WERI-Rb-1 (cell line): Measurements from ENCODE around the gene TRANK1.
"Not testable (repeated sequence)": the region's sequence is repeated elsewhere in the genome, so short reads cannot be mapped to it uniquely, and the experiment has no call there.

Experiments used
- DNase-seq: peaks from one replicate; pipeline ENCODE4 v3.0.0-alpha.2; 2020
- H3K27ac ChIP-seq: fragments of 250-450 bp; sonication (Bioruptor Pico); 2 replicates; pipeline ENCODE4 v1.5.1; 2020; ENCODE audit warnings: mild to moderate bottlenecking, moderate library complexity
- H3K27me3 ChIP-seq: fragments of 250-450 bp; sonication (Bioruptor Pico); 2 replicates; pipeline ENCODE4 v1.5.1; 2021; ENCODE audit warnings: mild to moderate bottlenecking, low read depth, moderate library complexity; ENCODE audit not compliant: insufficient read depth, severe bottlenecking
- H3K36me3 ChIP-seq: fragments of 250-450 bp; sonication (Bioruptor Pico); 2 replicates; pipeline ENCODE4 v1.5.1; 2020; ENCODE audit warnings: mild to moderate bottlenecking, moderate library complexity
- H3K4me3 ChIP-seq: 2 replicates; pipeline ENCODE4 v1.5.1; 2011; ENCODE audit warnings: low read depth, mild to moderate bottlenecking, control low read depth, low read length
- H3K9me3 ChIP-seq: fragments of 250-450 bp; sonication (Bioruptor Pico); 2 replicates; pipeline ENCODE4 v1.5.1; 2021; ENCODE audit warnings: mild to moderate bottlenecking, moderate library complexity; ENCODE audit not compliant: severe bottlenecking
- TF ChIP-seq, protein P1 (sequence below): IDR thresholded peaks from 2 replicates; pipeline ENCODE4 v1.5.1; 2011; ENCODE audit warnings: low read depth, mild to moderate bottlenecking, control low read depth, inconsistent platforms, low read length

The TRANK1 gene

DNA sequence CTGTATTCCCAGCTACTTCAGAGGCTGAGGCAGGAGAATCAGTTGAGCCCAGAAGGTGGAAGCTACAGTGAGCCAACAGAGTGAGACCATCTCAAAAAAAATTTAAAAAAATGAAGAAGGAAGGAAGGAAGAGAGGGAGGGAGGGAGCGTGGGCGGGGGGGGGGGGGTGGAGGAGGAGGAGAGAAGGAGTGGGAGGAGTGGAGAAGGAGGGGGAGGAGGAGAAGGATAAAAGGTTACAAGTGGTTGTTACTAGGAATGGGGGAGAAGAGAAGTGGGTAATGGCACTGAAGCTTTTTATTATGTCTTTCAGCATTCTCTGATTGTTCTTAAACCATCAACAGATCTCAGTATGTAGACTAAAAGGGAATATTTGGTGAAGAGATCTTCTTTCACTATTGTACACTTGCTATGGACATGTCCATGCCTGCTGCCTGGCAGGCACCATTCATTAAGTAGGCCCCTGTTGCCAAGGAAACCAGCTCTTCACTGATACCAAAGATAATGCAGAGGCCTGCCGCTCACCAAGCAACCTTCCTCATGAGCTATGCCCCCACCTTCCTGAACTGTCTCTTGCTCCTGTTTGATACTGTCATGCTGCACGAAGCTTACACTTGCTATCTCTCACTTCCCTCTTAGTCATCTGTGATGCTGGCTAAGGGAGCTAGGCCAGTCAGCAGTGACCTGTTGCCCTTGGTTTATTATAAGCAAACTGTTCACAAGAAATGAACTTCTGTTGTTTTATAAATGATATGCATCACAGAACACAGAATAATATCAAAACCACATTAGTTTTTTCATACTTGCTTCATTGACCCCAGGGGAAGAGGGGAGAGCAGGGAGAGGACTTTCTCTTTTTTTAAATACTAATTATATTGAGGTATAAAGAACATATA, 24.9 kb upstream of the TRANK1 start:
- no peak overlapping the region for H3K4me3 ChIP-seq
- TF ChIP-seq, protein P1, sequence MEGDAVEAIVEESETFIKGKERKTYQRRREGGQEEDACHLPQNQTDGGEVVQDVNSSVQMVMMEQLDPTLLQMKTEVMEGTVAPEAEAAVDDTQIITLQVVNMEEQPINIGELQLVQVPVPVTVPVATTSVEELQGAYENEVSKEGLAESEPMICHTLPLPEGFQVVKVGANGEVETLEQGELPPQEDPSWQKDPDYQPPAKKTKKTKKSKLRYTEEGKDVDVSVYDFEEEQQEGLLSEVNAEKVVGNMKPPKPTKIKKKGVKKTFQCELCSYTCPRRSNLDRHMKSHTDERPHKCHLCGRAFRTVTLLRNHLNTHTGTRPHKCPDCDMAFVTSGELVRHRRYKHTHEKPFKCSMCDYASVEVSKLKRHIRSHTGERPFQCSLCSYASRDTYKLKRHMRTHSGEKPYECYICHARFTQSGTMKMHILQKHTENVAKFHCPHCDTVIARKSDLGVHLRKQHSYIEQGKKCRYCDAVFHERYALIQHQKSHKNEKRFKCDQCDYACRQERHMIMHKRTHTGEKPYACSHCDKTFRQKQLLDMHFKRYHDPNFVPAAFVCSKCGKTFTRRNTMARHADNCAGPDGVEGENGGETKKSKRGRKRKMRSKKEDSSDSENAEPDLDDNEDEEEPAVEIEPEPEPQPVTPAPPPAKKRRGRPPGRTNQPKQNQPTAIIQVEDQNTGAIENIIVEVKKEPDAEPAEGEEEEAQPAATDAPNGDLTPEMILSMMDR = no peak
- no peaks in the 10 kb centered on the region for H3K9me3 ChIP-seq
- no peaks in the 10 kb centered on the region for H3K36me3 ChIP-seq
- H3K27me3 ChIP-seq = no peaks in the 10 kb centered on the region
- H3K27ac ChIP-seq = no peak overlapping the region; the same call in 1 of the 2 replicates
- DNase-seq = peak; percentile 42

DNA sequence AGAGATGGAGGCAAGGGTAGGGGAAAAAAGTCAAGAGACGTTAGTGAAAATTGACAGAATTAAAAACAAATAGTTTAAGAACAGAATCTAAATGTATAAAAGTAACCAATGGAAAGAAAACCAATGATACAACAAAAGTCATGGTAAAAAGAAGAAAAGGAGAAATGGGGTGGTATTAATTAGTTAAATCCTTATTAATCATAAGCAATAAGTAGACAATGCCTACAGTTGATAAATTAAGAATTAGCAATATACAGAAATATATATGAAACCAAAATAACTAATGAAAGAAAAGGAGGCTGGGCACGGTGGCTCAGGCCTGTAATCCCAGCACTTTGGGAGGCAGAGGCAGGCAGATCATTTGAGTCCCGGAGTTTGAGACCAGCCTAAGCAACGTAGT, 24.2 kb upstream of the TRANK1 start:
- TF ChIP-seq, protein P1 = no peak
- no peaks in the 10 kb centered on the region for H3K36me3 ChIP-seq
- no peaks in the 10 kb centered on the region for H3K9me3 ChIP-seq
- no peak for DNase-seq
- H3K27ac ChIP-seq = no peak overlapping the region
- no peaks in the 10 kb centered on the region for H3K27me3 ChIP-seq
- no peak overlapping the region for H3K4me3 ChIP-seq

DNA sequence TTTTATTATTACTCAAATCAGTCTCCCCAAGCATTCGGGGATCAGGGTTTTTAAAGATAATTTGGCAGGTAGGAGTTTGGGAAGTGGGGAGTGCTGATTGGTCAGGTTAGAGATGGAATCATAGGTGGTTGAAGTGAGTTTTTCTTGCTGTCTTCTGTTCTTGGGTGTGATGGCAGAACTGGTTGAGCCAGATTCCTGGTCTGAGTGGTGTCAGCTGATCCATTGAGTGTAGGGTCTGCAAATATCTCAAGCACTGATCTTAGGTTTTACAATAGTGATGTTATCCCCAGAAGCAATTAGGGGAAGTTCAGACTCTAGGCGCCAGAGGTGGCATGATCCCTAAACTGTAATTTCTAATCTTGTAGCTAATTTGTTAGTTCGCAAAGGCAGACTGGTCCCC, 20.6 kb upstream of the TRANK1 start:
- DNase-seq = no peak
- H3K9me3 ChIP-seq = no peaks in the 10 kb centered on the region
- no peaks in the 10 kb centered on the region for H3K27me3 ChIP-seq
- no peak overlapping the region for H3K27ac ChIP-seq
- TF ChIP-seq, protein P1 = no peak
- no peak overlapping the region for H3K4me3 ChIP-seq
- H3K36me3 ChIP-seq = no peaks in the 10 kb centered on the region

DNA sequence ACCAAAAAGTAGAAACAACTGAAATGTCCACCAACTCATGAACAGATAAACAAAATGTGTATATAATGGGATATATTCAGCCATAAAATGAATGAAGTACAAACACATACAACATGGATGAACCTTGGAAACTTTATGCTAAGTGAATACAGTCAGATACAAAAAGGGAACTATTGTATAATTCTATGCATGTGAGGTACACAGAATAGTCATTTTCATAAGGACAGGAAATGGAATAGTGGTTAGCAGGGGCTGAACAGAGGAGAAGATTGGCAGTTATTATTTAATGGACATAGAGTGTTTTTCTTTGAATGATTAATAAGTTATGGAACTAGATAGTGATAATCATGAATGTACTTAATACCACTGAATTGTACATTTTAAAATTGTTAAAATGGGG, 20.0 kb upstream of the TRANK1 start:
- Histone ChIP-seq H3K36me3 (no peaks in the 10 kb centered on the region), H3K9me3 (no peaks in the 10 kb centered on the region), H3K4me3 (no peak overlapping the region), H3K27ac (no peak overlapping the region), H3K27me3 (no peaks in the 10 kb centered on the region)
- TF ChIP-seq, protein P1 = no peak
- DNase-seq = no peak

DNA sequence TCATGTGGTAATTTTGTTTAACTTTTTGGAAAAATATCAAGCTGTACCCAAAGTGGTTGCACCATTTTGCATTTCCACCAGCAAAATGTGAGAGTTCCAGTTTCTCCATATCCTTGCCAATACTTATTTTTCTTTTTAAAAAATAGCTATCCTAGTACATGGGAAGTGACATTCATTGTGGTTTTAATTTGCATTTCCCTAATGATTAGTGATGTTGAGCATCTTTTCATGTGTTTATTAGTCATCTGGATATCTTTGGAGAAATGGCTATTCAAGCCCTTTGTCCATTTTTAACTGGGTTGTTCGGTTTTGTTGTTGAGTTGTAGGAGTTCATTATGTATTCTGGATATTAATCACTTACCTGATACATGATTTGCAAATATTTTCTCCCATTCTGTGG, 19.5 kb upstream of the TRANK1 start:
- DNase-seq = no peak
- Histone ChIP-seq H3K9me3 (no peaks in the 10 kb centered on the region), H3K4me3 (no peak overlapping the region), H3K36me3 (no peaks in the 10 kb centered on the region), H3K27ac (no peak overlapping the region), H3K27me3 (no peaks in the 10 kb centered on the region)
- TF ChIP-seq, protein P1 = no peak

DNA sequence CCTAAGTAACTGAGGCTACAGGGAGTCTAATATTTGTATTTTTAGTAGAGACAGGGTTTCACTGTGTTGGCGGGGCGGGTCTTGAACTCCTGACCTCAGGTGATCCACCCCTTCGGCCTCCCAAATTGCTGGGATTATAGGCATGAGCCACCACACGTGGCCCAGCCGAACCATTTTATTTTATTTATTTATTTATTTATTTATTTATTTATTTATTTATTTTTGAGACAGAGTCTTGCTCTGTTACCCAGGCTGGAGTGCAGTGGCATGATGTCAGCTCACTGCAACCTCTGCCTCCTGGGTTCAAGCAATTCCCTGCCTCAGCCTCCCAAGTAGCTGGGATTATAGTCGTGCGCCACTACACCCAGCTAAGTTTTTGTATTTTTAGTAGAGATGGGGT, 18.2 kb upstream of the TRANK1 start:
- H3K4me3 ChIP-seq, H3K9me3 ChIP-seq, H3K27me3 ChIP-seq, H3K27ac ChIP-seq, H3K36me3 ChIP-seq, DNase-seq: not testable (repeated sequence)
